HepG2 (cell line): ENCODE results near the gene LHB. TPM values are rescaled to one million over a fixed set of nuclear protein-coding genes. Genes with fewer than 3 reads are reported as not detected.

Experiments
- EP300 ChIP-seq, 3 experiments: sonication (generic) in 1 of 3; formaldehyde crosslinking in 1 of 3; IDR thresholded peaks; 2 replicates each; pipeline versions ENCODE4 v1.5.1 to v1.6.1; 2011 to 2020; ENCODE audit warnings: low read depth in 2 of 3, low read length in 2 of 3, borderline replicate concordance in 1 of 3, improper control_type of control experiment in 1 of 3, mild to moderate bottlenecking in 1 of 3, missing genetic modification reagents in 1 of 3, moderate library complexity in 1 of 3
- KLF15 ChIP-seq: sonication (generic); formaldehyde crosslinking; IDR thresholded peaks from 2 replicates; pipeline ENCODE4 v1.8.1; 2023; ENCODE audit warnings: borderline replicate concordance, mild to moderate bottlenecking, inconsistent platforms, missing genetic modification reagents, mixed read lengths
- SAFB2 ChIP-seq: sonication (generic); formaldehyde crosslinking; IDR thresholded peaks from 2 replicates; pipeline ENCODE4 v1.5.1; 2020; ENCODE audit warnings: missing genetic modification reagents, low read depth, mild to moderate bottlenecking, borderline replicate concordance
- SALL1 ChIP-seq: sonication (generic); formaldehyde crosslinking; IDR thresholded peaks from 2 replicates; pipeline ENCODE4 v1.8.0; 2022; ENCODE audit warnings: mild to moderate bottlenecking, missing genetic modification reagents
- SMAD3 ChIP-seq: sonication (generic); formaldehyde crosslinking; IDR thresholded peaks from 2 replicates; pipeline ENCODE4 v1.4.0; 2020; ENCODE audit warnings: missing genetic modification reagents
- SOX13 ChIP-seq, 3 experiments: fragments of 450-650 bp in 1 of 3; sonication (generic) in 1 of 3; formaldehyde crosslinking in 1 of 3; IDR thresholded peaks in 2 of 3; conservative IDR thresholded peaks in 1 of 3; 2 replicates each; pipeline versions ENCODE4 v1.5.0 to v1.6.1; 2016 to 2020; ENCODE audit warnings: antibody characterized with exemption in 1 of 3, mild to moderate bottlenecking in 1 of 3, missing compliant biosample characterization in 1 of 3, missing genetic modification reagents in 1 of 3, moderate library complexity in 1 of 3
- SOX5 ChIP-seq: IDR thresholded peaks from 2 replicates; pipeline ENCODE4 v1.6.1; 2016; ENCODE audit warnings: borderline replicate concordance
- SRSF1 ChIP-seq: fragments of 200-400 bp; formaldehyde crosslinking; optimal IDR thresholded peaks from 2 replicates; pipeline ENCODE3; 2017; ENCODE audit warnings: mild to moderate bottlenecking, low read depth, low read length, moderate library complexity
- ZBTB14 ChIP-seq: sonication (generic); formaldehyde crosslinking; IDR thresholded peaks from 2 replicates; pipeline ENCODE4 v1.4.0; 2020; ENCODE audit warnings: missing genetic modification reagents
- ZNF552 ChIP-seq: sonication (generic); formaldehyde crosslinking; IDR thresholded peaks from 2 replicates; pipeline ENCODE4 v1.9.0; 2022; ENCODE audit warnings: missing genetic modification reagents, mild to moderate bottlenecking, borderline replicate concordance
- ZNF607 ChIP-seq: sonication (generic); formaldehyde crosslinking; IDR thresholded peaks from 2 replicates; pipeline ENCODE4 v1.5.1; 2020; ENCODE audit warnings: missing genetic modification reagents, mild to moderate bottlenecking, borderline replicate concordance
- polyA plus RNA-seq, 8 experiments: library from polyadenylated mRNA; depleted of rRNA in 3 of 8; stranded (reverse) in 7 of 8; unstranded in 1 of 8; fragments of >200 nt; fragmentation: Illumina TruSeq in 4 of 8; extraction: Trizol in 4 of 8; gene quantifications; 2 replicates each; pipeline versions ENCODE4 v1.2.1 to v1.2.3, GENCODE V29; 2011 to 2016; ENCODE audit warnings: low read depth in 4 of 8, missing spikeins in 1 of 8, mixed read lengths in 1 of 8; ENCODE audit not compliant: insufficient read depth in 1 of 8
- total RNA-seq, 5 experiments: library from RNA; depleted of rRNA; stranded (reverse); fragments of >200 nt; fragmentation: Illumina TruSeq; extraction: Trizol; gene quantifications; 2 replicates each; pipeline ENCODE4 v1.2.3, GENCODE V29; 2016; ENCODE audit warnings: low read depth in 1 of 5
- TF ChIP-seq, protein P1 (sequence below): IDR thresholded peaks from 2 replicates; pipeline ENCODE4 v1.6.1; 2012; ENCODE audit warnings: low read length, improper control_type of control experiment
- TF ChIP-seq, protein P2 (sequence below): sonication (generic); formaldehyde crosslinking; IDR thresholded peaks from 2 replicates; pipeline ENCODE4 v1.4.0; 2020; ENCODE audit warnings: missing genetic modification reagents
- TF ChIP-seq, protein P3 (sequence below): sonication (generic); formaldehyde crosslinking; IDR thresholded peaks from 2 replicates; pipeline ENCODE4 v1.4.0; 2020; ENCODE audit warnings: missing genetic modification reagents
- TF ChIP-seq, protein P4 (sequence below): sonication (generic); formaldehyde crosslinking; IDR thresholded peaks from 2 replicates; pipeline ENCODE4 v1.4.0; 2020; ENCODE audit warnings: missing genetic modification reagents

LHB gene
- total and polyA plus RNA-seq, 2 of the 13 experiments (the other 11 are each of a cell fraction or from before 2014, with no cell fraction given), result not detected

GRCh38 chr19:48970923-48971395 is 45.9 kb downstream of the LHB start (continued):
- TF ChIP-seq, protein P1, sequence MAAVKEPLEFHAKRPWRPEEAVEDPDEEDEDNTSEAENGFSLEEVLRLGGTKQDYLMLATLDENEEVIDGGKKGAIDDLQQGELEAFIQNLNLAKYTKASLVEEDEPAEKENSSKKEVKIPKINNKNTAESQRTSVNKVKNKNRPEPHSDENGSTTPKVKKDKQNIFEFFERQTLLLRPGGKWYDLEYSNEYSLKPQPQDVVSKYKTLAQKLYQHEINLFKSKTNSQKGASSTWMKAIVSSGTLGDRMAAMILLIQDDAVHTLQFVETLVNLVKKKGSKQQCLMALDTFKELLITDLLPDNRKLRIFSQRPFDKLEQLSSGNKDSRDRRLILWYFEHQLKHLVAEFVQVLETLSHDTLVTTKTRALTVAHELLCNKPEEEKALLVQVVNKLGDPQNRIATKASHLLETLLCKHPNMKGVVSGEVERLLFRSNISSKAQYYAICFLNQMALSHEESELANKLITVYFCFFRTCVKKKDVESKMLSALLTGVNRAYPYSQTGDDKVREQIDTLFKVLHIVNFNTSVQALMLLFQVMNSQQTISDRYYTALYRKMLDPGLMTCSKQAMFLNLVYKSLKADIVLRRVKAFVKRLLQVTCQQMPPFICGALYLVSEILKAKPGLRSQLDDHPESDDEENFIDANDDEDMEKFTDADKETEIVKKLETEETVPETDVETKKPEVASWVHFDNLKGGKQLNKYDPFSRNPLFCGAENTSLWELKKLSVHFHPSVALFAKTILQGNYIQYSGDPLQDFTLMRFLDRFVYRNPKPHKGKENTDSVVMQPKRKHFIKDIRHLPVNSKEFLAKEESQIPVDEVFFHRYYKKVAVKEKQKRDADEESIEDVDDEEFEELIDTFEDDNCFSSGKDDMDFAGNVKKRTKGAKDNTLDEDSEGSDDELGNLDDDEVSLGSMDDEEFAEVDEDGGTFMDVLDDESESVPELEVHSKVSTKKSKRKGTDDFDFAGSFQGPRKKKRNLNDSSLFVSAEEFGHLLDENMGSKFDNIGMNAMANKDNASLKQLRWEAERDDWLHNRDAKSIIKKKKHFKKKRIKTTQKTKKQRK, result no peak
- TF ChIP-seq, protein P2, sequence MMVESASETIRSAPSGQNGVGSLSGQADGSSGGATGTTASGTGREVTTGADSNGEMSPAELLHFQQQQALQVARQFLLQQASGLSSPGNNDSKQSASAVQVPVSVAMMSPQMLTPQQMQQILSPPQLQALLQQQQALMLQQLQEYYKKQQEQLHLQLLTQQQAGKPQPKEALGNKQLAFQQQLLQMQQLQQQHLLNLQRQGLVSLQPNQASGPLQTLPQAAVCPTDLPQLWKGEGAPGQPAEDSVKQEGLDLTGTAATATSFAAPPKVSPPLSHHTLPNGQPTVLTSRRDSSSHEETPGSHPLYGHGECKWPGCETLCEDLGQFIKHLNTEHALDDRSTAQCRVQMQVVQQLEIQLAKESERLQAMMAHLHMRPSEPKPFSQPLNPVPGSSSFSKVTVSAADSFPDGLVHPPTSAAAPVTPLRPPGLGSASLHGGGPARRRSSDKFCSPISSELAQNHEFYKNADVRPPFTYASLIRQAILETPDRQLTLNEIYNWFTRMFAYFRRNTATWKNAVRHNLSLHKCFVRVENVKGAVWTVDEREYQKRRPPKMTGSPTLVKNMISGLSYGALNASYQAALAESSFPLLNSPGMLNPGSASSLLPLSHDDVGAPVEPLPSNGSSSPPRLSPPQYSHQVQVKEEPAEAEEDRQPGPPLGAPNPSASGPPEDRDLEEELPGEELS (CRISPR knock-in tag), result no peak
- TF ChIP-seq, protein P3, sequence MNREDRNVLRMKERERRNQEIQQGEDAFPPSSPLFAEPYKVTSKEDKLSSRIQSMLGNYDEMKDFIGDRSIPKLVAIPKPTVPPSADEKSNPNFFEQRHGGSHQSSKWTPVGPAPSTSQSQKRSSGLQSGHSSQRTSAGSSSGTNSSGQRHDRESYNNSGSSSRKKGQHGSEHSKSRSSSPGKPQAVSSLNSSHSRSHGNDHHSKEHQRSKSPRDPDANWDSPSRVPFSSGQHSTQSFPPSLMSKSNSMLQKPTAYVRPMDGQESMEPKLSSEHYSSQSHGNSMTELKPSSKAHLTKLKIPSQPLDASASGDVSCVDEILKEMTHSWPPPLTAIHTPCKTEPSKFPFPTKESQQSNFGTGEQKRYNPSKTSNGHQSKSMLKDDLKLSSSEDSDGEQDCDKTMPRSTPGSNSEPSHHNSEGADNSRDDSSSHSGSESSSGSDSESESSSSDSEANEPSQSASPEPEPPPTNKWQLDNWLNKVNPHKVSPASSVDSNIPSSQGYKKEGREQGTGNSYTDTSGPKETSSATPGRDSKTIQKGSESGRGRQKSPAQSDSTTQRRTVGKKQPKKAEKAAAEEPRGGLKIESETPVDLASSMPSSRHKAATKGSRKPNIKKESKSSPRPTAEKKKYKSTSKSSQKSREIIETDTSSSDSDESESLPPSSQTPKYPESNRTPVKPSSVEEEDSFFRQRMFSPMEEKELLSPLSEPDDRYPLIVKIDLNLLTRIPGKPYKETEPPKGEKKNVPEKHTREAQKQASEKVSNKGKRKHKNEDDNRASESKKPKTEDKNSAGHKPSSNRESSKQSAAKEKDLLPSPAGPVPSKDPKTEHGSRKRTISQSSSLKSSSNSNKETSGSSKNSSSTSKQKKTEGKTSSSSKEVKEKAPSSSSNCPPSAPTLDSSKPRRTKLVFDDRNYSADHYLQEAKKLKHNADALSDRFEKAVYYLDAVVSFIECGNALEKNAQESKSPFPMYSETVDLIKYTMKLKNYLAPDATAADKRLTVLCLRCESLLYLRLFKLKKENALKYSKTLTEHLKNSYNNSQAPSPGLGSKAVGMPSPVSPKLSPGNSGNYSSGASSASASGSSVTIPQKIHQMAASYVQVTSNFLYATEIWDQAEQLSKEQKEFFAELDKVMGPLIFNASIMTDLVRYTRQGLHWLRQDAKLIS, result no peak
- TF ChIP-seq SAFB2 (CRISPR knock-in tag), result no peak
- no peak for TF ChIP-seq SOX5 (CRISPR knock-in tag)
- no peak for TF ChIP-seq EP300 (IDR thresholded peaks at IDR 0.05; ENCODE audit: low read depth in 2 of 2, low read length in 2 of 2)
- TF ChIP-seq EP300 (CRISPR knock-in tag; IDR thresholded peaks at IDR 0.05; ENCODE audit: borderline replicate concordance), result no peak
- TF ChIP-seq ZNF552 (CRISPR knock-in tag), result no peak
- no peak for TF ChIP-seq SRSF1
- TF ChIP-seq SALL1 (CRISPR knock-in tag), result peak; percentile 67
- no peak for TF ChIP-seq KLF15 (CRISPR knock-in tag)
- TF ChIP-seq, protein P4, sequence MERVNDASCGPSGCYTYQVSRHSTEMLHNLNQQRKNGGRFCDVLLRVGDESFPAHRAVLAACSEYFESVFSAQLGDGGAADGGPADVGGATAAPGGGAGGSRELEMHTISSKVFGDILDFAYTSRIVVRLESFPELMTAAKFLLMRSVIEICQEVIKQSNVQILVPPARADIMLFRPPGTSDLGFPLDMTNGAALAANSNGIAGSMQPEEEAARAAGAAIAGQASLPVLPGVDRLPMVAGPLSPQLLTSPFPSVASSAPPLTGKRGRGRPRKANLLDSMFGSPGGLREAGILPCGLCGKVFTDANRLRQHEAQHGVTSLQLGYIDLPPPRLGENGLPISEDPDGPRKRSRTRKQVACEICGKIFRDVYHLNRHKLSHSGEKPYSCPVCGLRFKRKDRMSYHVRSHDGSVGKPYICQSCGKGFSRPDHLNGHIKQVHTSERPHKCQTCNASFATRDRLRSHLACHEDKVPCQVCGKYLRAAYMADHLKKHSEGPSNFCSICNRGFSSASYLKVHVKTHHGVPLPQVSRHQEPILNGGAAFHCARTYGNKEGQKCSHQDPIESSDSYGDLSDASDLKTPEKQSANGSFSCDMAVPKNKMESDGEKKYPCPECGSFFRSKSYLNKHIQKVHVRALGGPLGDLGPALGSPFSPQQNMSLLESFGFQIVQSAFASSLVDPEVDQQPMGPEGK (CRISPR knock-in tag), result peak; percentile 53; the same call in 1 of the 2 replicates
- TF ChIP-seq SOX13 (IDR thresholded peaks at IDR 0.05), result no peak
- TF ChIP-seq SOX13 (CRISPR knock-in tag; conservative IDR thresholded peaks at IDR 0.05 in 1 of 2, IDR thresholded peaks at IDR 0.05 in 1 of 2), result no peak
- no peak for TF ChIP-seq ZNF607
- 0 out of 2 replicates have a peak, but pooled peaks have one; percentile 43 for TF ChIP-seq SMAD3 (CRISPR knock-in tag)
- no peak for TF ChIP-seq ZBTB14 (CRISPR knock-in tag)
